ENCODE measurements around the gene TRPM2.
"Not testable (repeated sequence)": the region's sequence is repeated elsewhere in the genome, so short reads cannot be mapped to it uniquely, and the experiment has no call there.

Gene TRPM2

GRCh38 chr21:44404482-44404881, 51.1 kb downstream of the TRPM2 start:
- H3K27ac ChIP-seq (ENCODE audit: low read depth, low read length); H3K36me3 ChIP-seq (ENCODE audit: insufficient read depth, low read length); H3K27me3 ChIP-seq (ENCODE audit: insufficient read depth, low read length); H3K9ac ChIP-seq (ENCODE audit: low read depth, low read length); H3K4me3 ChIP-seq (ENCODE audit: low read length); H3K4me1 ChIP-seq (ENCODE audit: insufficient read depth, low read length): not testable (repeated sequence)
- peaks cover 10% of the 10 kb centered on the region; the same call in 1 of the 2 replicates for H3K9me3 ChIP-seq (ENCODE audit: insufficient read depth, low read depth, low read length)
- WGBS = 92% methylated on average over 7 of the region's 7 CpGs

- Histone ChIP-seq H3K4me3 (ENCODE audit: low read length) (no peak overlapping the region), H3K9me3 (ENCODE audit: insufficient read depth, low read depth, low read length) (peaks cover 10% of the 10 kb centered on the region; the same call in 1 of the 2 replicates), H3K4me1 (ENCODE audit: insufficient read depth, low read length) (no peaks in the 10 kb centered on the region), H3K36me3 (ENCODE audit: insufficient read depth, low read length) (no peaks in the 10 kb centered on the region), H3K27me3 (ENCODE audit: insufficient read depth, low read length) (no peaks in the 10 kb centered on the region), H3K27ac (ENCODE audit: low read depth, low read length) (no peak overlapping the region), H3K9ac (ENCODE audit: low read depth, low read length) (no peak overlapping the region)
- WGBS = 90% methylated on average over 34 of the region's 34 CpGs
Measured at GRCh38 chr21:44405091-44405947, 51.9 kb downstream of the TRPM2 start.

GRCh38 chr21:44405948-44406872, 52.8 kb downstream of the TRPM2 start:
- Histone ChIP-seq H3K9me3 (ENCODE audit: insufficient read depth, low read depth, low read length) (peaks cover 10% of the 10 kb centered on the region; the same call in 1 of the 2 replicates), H3K36me3 (ENCODE audit: insufficient read depth, low read length) (no peaks in the 10 kb centered on the region), H3K4me3 (ENCODE audit: low read length) (no peak overlapping the region), H3K27me3 (ENCODE audit: insufficient read depth, low read length) (no peaks in the 10 kb centered on the region), H3K9ac (ENCODE audit: low read depth, low read length) (no peak overlapping the region), H3K27ac (ENCODE audit: low read depth, low read length) (no peak overlapping the region), H3K4me1 (ENCODE audit: insufficient read depth, low read length) (no peaks in the 10 kb centered on the region)
- WGBS = 85% methylated on average over 37 of the region's 37 CpGs

- H3K4me1 ChIP-seq (ENCODE audit: insufficient read depth, low read length) = no peaks in the 10 kb centered on the region
- 97% methylated on average over 8 of the region's 8 CpGs for WGBS
- no peaks in the 10 kb centered on the region for H3K27me3 ChIP-seq (ENCODE audit: insufficient read depth, low read length)
- H3K9ac ChIP-seq (ENCODE audit: low read depth, low read length) = no peak overlapping the region
- H3K36me3 ChIP-seq (ENCODE audit: insufficient read depth, low read length) = no peaks in the 10 kb centered on the region
- no peak overlapping the region for H3K4me3 ChIP-seq (ENCODE audit: low read length)
- H3K27ac ChIP-seq (ENCODE audit: low read depth, low read length) = no peak overlapping the region
- H3K9me3 ChIP-seq (ENCODE audit: insufficient read depth, low read depth, low read length) = peaks cover 10% of the 10 kb centered on the region; the same call in 1 of the 2 replicates
Measured at GRCh38 chr21:44406953-44407352, 53.5 kb downstream of the TRPM2 start.

GRCh38 chr21:44407493-44407892, 54.1 kb downstream of the TRPM2 start:
- no peaks in the 10 kb centered on the region for H3K36me3 ChIP-seq (ENCODE audit: insufficient read depth, low read length)
- 86% methylated on average over 6 of the region's 7 CpGs for WGBS
- H3K9ac ChIP-seq (ENCODE audit: low read depth, low read length) = no peak overlapping the region
- H3K27ac ChIP-seq (ENCODE audit: low read depth, low read length) = no peak overlapping the region
- no peaks in the 10 kb centered on the region for H3K27me3 ChIP-seq (ENCODE audit: insufficient read depth, low read length)
- H3K4me3 ChIP-seq (ENCODE audit: low read length) = no peak overlapping the region
- H3K4me1 ChIP-seq (ENCODE audit: insufficient read depth, low read length) = no peaks in the 10 kb centered on the region
- peaks cover 10% of the 10 kb centered on the region; the same call in 1 of the 2 replicates for H3K9me3 ChIP-seq (ENCODE audit: insufficient read depth, low read depth, low read length)

GRCh38 chr21:44408226-44408625, 54.8 kb downstream of the TRPM2 start:
- Histone ChIP-seq H3K4me1 (ENCODE audit: insufficient read depth, low read length) (peaks cover 3% of the 10 kb centered on the region; the same call in 1 of the 2 replicates), H3K36me3 (ENCODE audit: insufficient read depth, low read length) (no peaks in the 10 kb centered on the region), H3K4me3 (ENCODE audit: low read length) (no peak overlapping the region), H3K9me3 (ENCODE audit: insufficient read depth, low read depth, low read length) (peaks cover 10% of the 10 kb centered on the region; the same call in 1 of the 2 replicates), H3K27me3 (ENCODE audit: insufficient read depth, low read length) (no peaks in the 10 kb centered on the region), H3K9ac (ENCODE audit: low read depth, low read length) (no peak overlapping the region), H3K27ac (ENCODE audit: low read depth, low read length) (no peak overlapping the region)
- 93% methylated on average over 15 of the region's 15 CpGs for WGBS

GRCh38 chr21:44413566-44414290, 60.3 kb downstream of the TRPM2 start:
- Histone ChIP-seq H3K27me3 (ENCODE audit: insufficient read depth, low read length) (no peaks in the 10 kb centered on the region), H3K4me1 (ENCODE audit: insufficient read depth, low read length) (peaks cover 3% of the 10 kb centered on the region; the same call in 1 of the 2 replicates), H3K36me3 (ENCODE audit: insufficient read depth, low read length) (no peaks in the 10 kb centered on the region), H3K4me3 (ENCODE audit: low read length) (no peak overlapping the region), H3K9ac (ENCODE audit: low read depth, low read length) (no peak overlapping the region), H3K9me3 (ENCODE audit: insufficient read depth, low read depth, low read length) (no peaks in the 10 kb centered on the region; the same call in 1 of the 2 replicates), H3K27ac (ENCODE audit: low read depth, low read length) (no peak overlapping the region)
- 96% methylated on average over 27 of the region's 27 CpGs for WGBS

GRCh38 chr21:44414291-44415072, 61.1 kb downstream of the TRPM2 start:
- Histone ChIP-seq H3K4me3 (ENCODE audit: low read length) (no peak overlapping the region), H3K9me3 (ENCODE audit: insufficient read depth, low read depth, low read length) (peaks cover 3% of the 10 kb centered on the region; the same call in 1 of the 2 replicates), H3K9ac (ENCODE audit: low read depth, low read length) (no peak overlapping the region), H3K36me3 (ENCODE audit: insufficient read depth, low read length) (no peaks in the 10 kb centered on the region), H3K27me3 (ENCODE audit: insufficient read depth, low read length) (no peaks in the 10 kb centered on the region), H3K27ac (ENCODE audit: low read depth, low read length) (no peak overlapping the region), H3K4me1 (ENCODE audit: insufficient read depth, low read length) (peaks cover 3% of the 10 kb centered on the region; the same call in 1 of the 2 replicates)
- 88% methylated on average over 30 of the region's 30 CpGs for WGBS

- Histone ChIP-seq H3K9ac (ENCODE audit: low read depth, low read length) (no peak overlapping the region), H3K27me3 (ENCODE audit: insufficient read depth, low read length) (no peaks in the 10 kb centered on the region), H3K27ac (ENCODE audit: low read depth, low read length) (no peak overlapping the region), H3K9me3 (ENCODE audit: insufficient read depth, low read depth, low read length) (peaks cover 7% of the 10 kb centered on the region; the same call in 1 of the 2 replicates), H3K4me1 (ENCODE audit: insufficient read depth, low read length) (peaks cover 3% of the 10 kb centered on the region; the same call in 1 of the 2 replicates), H3K36me3 (ENCODE audit: insufficient read depth, low read length) (no peaks in the 10 kb centered on the region), H3K4me3 (ENCODE audit: low read length) (no peak overlapping the region)
- WGBS = 74% methylated on average over 24 of the region's 24 CpGs
Measured at GRCh38 chr21:44415073-44416025, 61.9 kb downstream of the TRPM2 start.
